Muscle layer of colon (tissue), 2 donors: ENCODE measurements around the gene SRRM3.
"Not testable (repeated sequence)": the region's sequence is repeated elsewhere in the genome, so short reads cannot be mapped to it uniquely, and the experiment has no call there.

Experiments used
- H3K27ac ChIP-seq: one replicate; pipeline ENCODE4 v1.7.0; 2013; ENCODE audit warnings: low read depth, mild to moderate bottlenecking, low read length, moderate library complexity
- H3K27me3 ChIP-seq, 2 donors: one replicate each; pipeline ENCODE4 v1.7.0; 2013; ENCODE audit warnings: low read length in 2 of 2, mild to moderate bottlenecking in 2 of 2; ENCODE audit not compliant: insufficient read depth in 2 of 2, control insufficient read depth in 1 of 2
- H3K36me3 ChIP-seq: one replicate; pipeline ENCODE4 v1.7.0; 2013; ENCODE audit warnings: mild to moderate bottlenecking, low read length; ENCODE audit not compliant: insufficient read depth
- H3K4me1 ChIP-seq: one replicate; pipeline ENCODE4 v1.7.0; 2013; ENCODE audit warnings: mild to moderate bottlenecking, low read length; ENCODE audit not compliant: insufficient read depth
- H3K4me3 ChIP-seq, 2 donors: one replicate each; pipeline ENCODE4 v1.7.0; 2013; ENCODE audit warnings: low read length in 2 of 2, low read depth in 1 of 2, mild to moderate bottlenecking in 1 of 2, moderate library complexity in 1 of 2
- H3K9ac ChIP-seq: one replicate; pipeline ENCODE4 v1.7.0; 2013; ENCODE audit warnings: low read length
- H3K9me3 ChIP-seq: one replicate; pipeline ENCODE4 v1.7.0; 2013; ENCODE audit warnings: mild to moderate bottlenecking, low read length
- donor health status: abdominal sarcoma.
- donor health status: Adenocarcinoma of cecum.

SRRM3 gene, protein sequence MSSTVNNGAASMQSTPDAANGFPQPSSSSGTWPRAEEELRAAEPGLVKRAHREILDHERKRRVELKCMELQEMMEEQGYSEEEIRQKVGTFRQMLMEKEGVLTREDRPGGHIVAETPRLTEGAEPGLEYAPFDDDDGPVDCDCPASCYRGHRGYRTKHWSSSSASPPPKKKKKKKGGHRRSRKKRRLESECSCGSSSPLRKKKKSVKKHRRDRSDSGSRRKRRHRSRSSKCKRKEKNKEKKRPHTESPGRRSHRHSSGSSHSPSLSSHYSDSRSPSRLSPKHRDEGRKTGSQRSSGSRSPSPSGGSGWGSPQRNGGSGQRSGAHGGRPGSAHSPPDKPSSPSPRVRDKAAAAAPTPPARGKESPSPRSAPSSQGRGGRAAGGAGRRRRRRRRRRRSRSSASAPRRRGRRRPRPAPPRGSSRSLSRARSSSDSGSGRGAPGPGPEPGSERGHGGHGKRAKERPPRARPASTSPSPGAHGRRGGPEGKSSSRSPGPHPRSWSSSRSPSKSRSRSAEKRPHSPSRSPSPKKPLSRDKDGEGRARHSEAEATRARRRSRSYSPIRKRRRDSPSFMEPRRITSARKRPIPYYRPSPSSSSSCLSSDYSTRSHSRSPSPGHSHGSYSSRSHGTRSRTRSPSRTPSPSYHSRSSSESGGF

DNA sequence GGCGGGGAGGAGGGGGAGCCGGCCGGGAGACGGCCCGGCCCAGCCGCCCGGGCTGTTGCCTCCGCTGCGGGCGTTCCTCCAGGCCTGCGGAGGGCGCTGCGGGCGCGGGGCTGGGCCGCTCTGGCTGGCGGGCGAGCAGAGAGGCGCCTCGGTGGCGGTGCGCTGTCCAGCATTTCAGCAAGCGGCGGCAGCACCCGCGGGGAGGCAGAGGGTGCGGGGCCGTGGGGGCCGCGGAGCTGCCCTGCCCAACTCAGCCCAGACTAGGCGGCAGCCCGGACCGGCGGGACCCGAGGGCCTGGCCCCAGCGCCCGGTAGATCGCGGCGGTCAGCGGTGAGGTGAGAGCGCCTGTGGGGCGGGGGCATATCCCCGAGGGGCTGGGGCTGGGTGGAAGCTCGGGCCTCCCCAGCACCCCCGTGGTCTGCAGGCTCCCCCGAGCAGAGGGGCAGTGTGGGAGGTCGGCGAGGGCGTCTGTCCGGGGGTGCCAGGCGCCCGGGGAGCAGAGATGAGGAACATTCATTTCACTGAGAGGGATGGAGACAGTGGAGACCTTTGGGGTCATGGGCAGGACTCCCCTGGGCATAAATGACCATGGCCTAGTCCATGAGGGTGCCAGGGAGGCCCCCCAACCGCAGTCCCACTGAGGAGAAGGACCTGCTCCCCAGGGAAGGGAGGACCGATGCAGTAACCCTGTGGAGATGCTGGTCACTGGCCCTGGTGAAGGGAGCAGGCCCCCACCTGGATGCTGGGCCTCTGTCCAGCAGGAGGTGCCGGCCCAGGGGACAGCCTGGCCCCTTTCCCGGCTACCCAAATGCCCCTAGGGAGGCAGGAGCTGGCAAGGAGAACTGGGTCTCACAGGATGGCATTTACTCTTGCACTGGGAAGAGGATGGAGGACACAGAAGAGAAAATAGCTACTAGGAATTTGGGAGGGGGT lies at the start of gene SRRM3:
SRRM3 (plus strand) TSS at position 165 of the 934 bp plus-strand sequence. CDS start 33,171 bp downstream, outside the sequence.
- H3K36me3 ChIP-seq, result no peaks in the 10 kb centered on the region
- peaks cover 6 to 7% of the 10 kb centered on the region in 2 donors for H3K27me3 ChIP-seq
- H3K9me3 ChIP-seq, result no peaks in the 10 kb centered on the region
- no peak within 1 kb of the TSS for H3K27ac ChIP-seq
- H3K4me1 ChIP-seq, result no peaks in the 10 kb centered on the region
- H3K4me3 ChIP-seq, result no peak within 1 kb of the TSS
- no peak within 1 kb of the TSS for H3K9ac ChIP-seq

DNA sequence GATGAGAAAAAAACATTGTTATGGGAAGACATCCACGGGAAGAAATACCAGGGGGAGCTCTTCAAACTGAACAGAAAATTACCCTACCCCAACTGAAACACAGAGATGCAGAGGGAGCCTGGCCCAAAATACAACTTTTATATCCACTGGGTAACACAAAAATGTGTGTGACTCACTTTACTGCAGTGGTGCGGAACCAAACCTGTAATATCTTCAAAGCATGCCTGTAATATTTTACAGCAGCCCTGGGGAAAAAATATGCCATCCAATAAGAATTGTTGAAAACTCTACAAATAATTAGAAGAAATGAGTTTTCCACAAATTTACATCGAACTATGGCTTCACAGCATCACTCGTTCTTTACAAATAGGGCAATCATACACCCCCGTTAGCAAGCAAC lies 49.8 kb upstream of the SRRM3 start:
- H3K27me3 ChIP-seq, result peaks cover 0 to 10% of the 10 kb centered on the region in 2 donors
- no peaks in the 10 kb centered on the region for H3K9me3 ChIP-seq
- H3K4me1 ChIP-seq, result no peaks in the 10 kb centered on the region
- H3K9ac ChIP-seq, result no peak overlapping the region
- H3K36me3 ChIP-seq, result no peaks in the 10 kb centered on the region
- no peak overlapping the region for H3K27ac ChIP-seq
- no peak overlapping the region for H3K4me3 ChIP-seq

DNA sequence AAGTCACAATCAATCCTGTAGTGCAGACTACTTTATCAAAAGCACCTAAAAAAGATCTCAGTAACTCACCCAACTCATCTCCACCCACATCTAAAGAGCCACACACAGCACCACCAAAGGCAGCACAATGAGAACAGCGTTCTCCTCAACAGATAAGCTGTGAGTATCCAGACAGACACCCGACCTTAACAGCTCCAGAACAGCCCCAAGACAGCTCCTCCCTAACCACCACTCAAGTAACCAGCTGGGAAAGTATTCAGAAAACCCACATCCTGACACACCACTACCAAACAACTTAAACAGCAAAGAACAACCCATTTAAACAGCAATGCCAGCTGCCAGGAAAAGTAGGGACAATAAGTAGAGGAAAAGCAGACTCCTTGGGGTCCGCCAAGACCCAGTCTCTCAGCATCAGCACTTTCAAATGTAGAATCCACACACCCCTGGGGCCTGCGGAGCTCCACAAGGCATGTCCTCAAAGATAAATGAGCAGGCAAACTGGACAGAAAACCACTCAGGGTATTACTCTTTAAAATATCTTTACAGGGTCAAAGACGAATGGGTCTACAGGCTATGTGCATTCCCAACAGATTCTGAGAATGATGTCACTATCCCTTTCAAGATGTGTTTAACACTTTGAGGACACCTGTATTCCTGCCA lies 48.0 kb upstream of the SRRM3 start:
- H3K27me3 ChIP-seq, H3K4me1 ChIP-seq, H3K27ac ChIP-seq, H3K9ac ChIP-seq, H3K4me3 ChIP-seq, H3K36me3 ChIP-seq, H3K9me3 ChIP-seq: not testable (repeated sequence)

DNA sequence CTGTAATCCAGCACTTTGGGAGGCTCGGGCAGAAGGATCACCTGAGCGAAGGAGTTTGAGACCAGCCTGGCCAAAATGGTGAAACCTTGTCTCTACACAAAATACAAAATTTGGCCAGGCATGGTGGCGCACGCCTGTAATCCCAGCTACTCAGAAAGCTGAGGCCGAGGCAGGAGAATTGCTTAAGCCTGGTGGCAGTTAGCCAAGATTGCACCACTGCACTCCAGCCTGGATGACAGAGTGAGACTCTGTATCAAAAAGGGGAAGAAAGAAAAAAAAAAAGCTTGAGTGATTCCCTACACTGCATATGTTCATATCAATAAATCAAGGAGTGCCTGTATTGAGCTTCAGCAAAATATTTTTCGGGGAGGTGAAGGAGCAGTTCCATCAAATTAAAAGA lies 45.8 kb upstream of the SRRM3 start:
- H3K9me3 ChIP-seq, result no peaks in the 10 kb centered on the region
- no peak overlapping the region for H3K27ac ChIP-seq
- no peak overlapping the region for H3K9ac ChIP-seq
- no peak overlapping the region for H3K4me3 ChIP-seq
- no peaks in the 10 kb centered on the region for H3K36me3 ChIP-seq
- H3K27me3 ChIP-seq, result no peaks in the 10 kb centered on the region
- H3K4me1 ChIP-seq, result no peaks in the 10 kb centered on the region

DNA sequence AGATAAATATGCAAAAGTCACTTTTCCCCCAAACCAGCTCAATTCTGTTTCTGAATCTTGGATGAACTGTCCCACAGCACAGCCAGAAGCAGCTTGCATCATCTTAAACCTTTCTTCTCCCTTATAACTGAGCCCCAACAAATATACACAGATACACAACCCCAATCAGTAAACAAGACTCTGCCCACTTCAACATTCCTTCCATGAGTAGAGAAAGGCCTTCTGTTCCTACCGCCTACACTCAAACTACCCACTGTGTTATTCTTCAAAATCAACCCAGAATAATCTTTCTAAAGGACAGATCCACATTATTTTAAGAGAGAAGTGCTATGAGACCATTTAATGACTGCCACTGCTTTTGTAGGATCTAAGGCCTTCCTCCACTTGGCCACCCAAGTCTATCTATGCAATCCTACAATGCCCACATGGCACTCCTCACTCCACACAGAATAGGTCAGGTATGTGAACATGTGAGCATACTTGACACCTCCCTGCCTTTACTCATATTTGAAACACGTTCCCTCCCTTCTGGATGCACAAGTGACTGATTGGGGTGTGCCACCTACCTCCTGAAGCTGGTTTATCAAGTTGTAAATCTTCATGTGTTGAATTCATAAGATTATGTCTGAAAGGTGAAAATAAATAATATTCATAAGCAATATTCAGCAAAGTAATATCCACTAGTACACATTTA lies 44.6 kb upstream of the SRRM3 start:
- H3K27ac ChIP-seq, H3K9ac ChIP-seq, H3K4me1 ChIP-seq, H3K27me3 ChIP-seq, H3K9me3 ChIP-seq, H3K4me3 ChIP-seq, H3K36me3 ChIP-seq: not testable (repeated sequence)

DNA sequence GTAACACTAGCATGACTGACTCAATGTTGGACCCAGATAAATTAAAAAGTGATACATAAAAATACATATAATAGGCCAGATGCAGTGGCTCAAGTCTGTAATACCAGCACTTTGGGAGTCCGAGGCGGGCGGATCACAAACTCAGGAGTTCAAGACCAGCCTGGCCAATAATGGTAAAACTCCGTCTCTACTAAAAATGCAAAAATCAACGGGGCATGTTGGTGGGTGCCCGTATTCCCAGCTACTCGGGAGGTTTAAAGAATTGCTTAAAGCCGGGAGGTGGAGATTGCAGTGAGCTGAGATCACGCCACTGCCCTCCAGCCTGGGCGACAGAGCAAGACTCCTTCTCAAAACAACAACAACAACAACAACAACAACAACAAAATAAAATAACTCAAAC lies 43.3 kb upstream of the SRRM3 start:
- H3K9me3 ChIP-seq, H3K27me3 ChIP-seq, H3K4me3 ChIP-seq, H3K27ac ChIP-seq, H3K9ac ChIP-seq, H3K4me1 ChIP-seq, H3K36me3 ChIP-seq: not testable (repeated sequence)

DNA sequence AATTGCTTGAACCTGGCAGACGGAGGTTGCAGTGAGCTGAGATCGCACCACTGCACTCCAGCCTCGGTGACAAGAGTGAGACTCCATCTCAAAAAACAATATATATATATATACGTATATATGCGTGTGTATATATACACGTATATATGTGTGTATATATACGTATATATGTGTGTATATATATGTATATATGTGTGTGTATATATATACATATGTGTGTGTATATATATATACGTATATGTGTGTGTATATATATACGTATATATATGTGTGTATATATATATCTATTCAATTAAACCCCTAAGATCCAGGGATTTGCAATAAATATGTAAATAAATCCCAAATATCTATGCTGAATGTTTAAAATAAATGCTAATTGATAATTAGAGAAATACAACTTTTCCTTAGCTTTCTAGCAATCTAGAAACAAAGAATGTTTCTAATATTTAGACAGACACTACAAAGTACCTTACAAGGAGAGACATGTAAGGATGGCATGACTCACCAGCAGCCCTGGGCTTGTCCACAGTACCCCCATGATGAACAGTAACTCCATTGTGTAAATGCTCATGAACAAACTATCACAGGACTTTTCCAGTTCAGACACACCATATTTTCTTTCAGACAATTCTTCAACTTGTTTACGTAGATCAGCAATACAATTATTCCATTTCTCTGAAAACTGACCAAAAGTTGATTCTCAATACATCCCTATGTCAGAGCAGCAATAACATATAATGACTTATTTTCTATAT lies 39.1 kb upstream of the SRRM3 start:
- H3K27ac ChIP-seq, H3K36me3 ChIP-seq, H3K9me3 ChIP-seq, H3K4me3 ChIP-seq, H3K9ac ChIP-seq, H3K27me3 ChIP-seq, H3K4me1 ChIP-seq: not testable (repeated sequence)

DNA sequence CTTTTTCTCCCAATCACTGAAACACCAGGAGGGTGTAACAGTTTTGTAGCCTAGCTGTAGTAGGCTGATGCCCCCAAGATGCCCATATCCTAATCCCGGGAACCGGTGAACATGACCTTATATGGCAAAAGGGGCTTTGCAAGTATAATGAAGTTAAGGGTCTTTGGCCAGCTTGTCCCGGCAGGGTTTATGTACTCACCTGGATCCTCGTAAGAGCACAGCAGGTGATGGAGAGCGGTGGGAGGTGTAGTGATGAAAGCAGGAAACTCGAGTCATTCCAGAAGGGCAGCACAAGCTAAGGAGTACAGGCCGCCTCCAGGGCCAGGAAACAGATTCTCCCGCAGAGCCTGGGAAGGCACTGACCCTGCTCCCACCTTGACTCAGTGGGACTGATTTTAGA lies 37.9 kb upstream of the SRRM3 start:
- H3K4me3 ChIP-seq, H3K27me3 ChIP-seq, H3K36me3 ChIP-seq, H3K4me1 ChIP-seq, H3K9ac ChIP-seq, H3K27ac ChIP-seq, H3K9me3 ChIP-seq: not testable (repeated sequence)

DNA sequence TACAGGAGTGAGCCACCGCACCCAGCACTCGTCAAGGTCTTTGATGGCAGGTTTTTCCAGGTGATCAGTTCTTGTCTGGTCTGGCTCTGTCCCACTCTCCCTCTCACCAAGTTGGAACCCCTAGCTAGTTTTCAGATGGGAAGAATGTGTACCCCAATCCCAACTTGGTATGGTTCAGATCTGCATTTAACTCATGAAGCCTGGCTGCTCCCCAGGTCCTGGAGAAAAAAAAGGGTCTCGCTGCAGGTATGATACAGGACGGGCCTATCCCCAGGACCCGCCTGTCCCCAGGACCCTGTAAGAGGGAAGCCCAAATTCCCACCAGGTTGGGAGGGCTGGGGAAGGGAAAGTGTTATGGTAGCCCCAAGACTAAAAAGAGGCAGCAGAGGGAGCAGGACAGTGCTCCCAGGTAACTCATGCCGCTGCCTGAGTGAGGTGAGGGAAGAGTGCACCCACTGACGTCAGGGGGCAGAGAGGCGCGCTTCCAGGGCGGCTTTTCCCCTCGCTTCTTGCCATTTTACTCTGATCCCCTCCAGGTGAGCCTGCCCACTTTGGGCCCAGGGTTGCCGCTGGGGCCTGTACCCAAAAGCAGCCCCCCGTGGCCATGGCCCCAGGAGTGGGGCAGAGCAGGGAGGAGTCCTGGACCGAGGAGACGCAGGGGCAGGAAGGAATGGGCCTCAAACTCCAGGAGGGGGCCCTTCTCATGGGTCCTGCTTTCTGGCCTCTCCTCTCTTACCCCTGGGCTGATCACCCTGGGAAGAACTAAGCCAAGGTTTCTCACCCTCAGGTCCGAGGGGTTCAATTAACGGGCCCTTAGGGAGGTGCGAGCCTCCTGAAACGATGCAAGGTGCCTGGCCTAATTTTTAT lies 36.4 kb upstream of the SRRM3 start:
- H3K9ac ChIP-seq, result no peak overlapping the region
- H3K27ac ChIP-seq, result no peak overlapping the region
- no peak overlapping the region for H3K4me3 ChIP-seq
- H3K9me3 ChIP-seq, result no peaks in the 10 kb centered on the region
- no peaks in the 10 kb centered on the region for H3K4me1 ChIP-seq
- no peaks in the 10 kb centered on the region for H3K36me3 ChIP-seq
- H3K27me3 ChIP-seq, result no peaks in the 10 kb centered on the region
